Subcutaneous adipose tissue (tissue), 4 donors: ENCODE measurements around the gene MARCHF6. TPM values are rescaled to one million over a fixed set of nuclear protein-coding genes. Genes with fewer than 3 reads are reported as not detected.

ENCODE experiments used
- total RNA-seq, 4 donors: library from RNA; depleted of rRNA; stranded (reverse); fragments of >200 nt; gene quantifications; one replicate each; pipeline ENCODE4 v1.1.0, GENCODE V29; 2016
- TF ChIP-seq, protein P1 (sequence below): fragments of 450-650 bp; IDR thresholded peaks from one replicate; pipeline ENCODE4 v1.5.1; 2016; ENCODE audit warnings: low read depth, mild to moderate bottlenecking, control low read depth, antibody characterized with exemption, moderate library complexity

Gene MARCHF6
- total RNA-seq, 4 donors from 2014 or later: 80.1 to 136 (median 108) TPM

DNA sequence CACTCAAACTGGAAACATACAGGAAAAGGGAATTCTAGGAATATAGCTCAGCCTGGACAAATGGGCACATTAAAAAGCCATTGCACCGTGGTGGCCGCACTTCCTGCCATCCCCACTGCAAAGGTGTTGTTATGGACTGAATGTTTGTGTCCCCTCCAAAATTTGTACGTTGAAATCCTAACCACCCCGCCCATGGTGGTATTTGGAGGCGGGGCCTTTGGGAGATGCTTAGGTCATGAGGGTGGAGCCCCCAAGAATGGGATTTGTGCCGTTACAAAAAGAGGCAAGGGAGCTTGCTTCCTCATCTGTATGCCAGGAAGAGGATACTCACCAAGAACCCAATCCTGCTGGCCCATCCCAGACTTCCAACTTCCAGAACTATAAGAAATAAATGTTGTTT, 44.7 kb upstream of the MARCHF6 start:
- TF ChIP-seq, protein P1, sequence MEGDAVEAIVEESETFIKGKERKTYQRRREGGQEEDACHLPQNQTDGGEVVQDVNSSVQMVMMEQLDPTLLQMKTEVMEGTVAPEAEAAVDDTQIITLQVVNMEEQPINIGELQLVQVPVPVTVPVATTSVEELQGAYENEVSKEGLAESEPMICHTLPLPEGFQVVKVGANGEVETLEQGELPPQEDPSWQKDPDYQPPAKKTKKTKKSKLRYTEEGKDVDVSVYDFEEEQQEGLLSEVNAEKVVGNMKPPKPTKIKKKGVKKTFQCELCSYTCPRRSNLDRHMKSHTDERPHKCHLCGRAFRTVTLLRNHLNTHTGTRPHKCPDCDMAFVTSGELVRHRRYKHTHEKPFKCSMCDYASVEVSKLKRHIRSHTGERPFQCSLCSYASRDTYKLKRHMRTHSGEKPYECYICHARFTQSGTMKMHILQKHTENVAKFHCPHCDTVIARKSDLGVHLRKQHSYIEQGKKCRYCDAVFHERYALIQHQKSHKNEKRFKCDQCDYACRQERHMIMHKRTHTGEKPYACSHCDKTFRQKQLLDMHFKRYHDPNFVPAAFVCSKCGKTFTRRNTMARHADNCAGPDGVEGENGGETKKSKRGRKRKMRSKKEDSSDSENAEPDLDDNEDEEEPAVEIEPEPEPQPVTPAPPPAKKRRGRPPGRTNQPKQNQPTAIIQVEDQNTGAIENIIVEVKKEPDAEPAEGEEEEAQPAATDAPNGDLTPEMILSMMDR: no peak

DNA sequence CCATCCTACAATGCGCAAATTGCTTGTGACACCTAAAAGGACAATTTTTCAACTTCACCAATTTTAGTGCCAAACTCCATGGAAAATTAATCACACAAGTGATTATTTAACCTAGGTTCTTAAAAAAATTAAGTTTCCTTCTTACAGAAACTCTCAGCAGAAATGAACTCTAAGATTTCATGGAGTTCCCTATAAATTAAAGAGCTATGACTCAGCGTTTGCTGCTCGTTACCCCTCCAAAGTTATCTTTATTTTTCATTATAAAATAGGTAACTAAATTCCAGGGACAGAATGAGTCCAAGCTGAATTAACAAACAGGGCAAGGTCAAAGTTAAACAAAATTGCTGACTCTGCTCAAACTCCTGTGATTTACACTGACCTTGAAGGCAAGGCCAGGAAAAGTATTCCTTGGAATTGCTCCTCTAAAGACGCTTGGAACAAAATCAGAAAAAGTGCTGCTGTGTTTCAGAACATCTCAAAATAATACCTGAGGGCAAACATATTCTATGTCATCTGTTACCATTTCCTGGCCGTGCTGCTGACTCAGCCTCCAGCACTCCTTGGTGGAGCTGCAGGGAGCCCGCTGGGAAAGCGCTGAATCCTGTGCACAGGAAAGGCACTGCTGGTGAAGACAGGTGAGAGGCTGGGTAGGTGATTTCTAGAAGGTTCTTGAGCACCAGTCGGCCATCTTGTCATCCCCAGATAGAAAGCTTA, 43.3 kb upstream of the MARCHF6 start:
- TF ChIP-seq, protein P1: no peak

DNA sequence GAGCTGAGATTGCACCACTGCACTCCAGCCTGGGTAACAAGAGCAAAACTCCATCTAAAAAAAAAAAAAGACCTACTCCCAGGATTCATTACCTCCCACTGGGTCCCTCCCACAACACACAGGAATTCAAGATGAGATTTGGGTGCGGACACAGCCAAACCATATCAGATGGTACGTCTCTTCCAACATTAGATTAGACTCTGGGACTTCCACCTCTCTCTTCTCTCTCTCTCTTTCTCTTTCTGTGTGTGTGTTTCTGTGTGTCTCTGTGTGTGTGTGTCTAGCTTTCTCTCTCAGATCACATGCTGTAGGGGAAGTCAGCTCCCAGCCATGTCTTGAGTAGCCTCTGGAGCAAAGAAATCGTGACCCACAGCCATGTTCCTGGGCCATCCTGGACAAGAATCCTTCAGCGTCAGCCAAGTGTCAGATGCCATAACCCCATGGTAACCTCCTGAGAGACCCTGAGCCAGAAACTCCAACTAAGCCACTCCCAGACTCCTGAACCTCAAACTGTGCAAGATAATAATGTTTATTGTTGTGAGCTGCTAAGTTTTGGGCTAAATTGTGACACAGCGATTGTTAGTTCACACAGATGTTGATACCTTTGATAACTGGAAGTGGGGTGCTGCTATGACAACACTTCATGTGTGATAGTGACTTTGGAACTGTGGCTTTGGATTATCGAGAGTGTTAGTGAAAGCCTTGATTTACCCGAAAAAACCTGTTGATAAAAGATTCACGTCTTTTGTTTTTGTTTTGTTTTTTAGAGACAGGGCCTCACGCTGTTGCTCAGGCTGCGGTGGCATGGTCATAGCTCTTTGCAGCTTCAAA, 41.7 kb upstream of the MARCHF6 start:
- TF ChIP-seq, protein P1: no peak

DNA sequence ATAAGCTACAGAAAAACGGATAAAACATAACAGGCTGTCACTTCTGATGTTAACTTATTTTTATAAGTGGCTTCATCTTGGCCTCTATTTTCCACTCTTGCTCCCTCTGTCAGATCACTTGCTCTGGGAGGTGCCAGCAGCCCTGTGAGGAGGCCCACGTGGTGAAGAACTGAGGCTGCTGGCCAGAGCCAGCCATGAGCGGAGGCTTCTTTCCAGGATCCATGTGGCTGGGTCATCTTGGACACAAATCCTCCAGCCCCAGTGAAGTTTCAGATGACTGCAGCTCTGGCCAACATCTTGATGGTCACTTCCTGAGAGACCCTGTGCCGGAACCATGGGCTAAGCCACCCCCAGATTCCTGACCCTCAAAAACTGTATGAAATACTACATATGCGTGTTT, 38.3 kb upstream of the MARCHF6 start:
- TF ChIP-seq, protein P1: no peak

DNA sequence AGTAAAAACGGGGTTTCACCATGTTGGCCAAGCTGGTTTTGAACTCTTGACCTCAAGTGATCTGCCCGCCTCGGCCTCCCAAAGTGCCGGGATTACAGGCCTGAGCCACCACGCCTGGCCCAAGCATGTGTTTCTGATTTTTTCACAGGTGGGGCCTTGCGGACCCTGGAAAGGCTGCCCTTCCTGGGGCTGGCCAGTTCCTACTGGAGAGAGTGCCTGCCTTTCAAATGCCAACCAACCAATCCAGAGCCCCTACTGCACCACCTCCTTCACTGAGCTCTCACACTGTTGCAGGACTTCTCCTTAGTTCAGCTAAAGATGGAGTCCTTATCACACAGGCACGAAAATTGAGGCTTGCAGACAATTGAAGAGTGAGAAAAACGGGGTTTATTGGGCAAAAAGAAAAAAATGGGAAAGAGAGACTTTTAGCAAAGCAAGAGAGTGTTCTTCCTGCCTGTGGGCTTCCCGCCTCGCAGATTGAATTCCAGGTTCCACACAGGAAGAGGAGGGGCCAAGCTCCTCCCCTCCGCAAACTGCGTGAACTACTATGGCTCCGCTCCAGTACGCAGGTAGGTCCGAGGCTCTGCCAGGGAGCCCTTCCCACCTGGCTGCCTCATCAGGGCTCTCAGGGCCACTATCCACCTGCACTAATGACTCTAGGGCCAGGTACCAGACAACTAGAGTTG, 37.5 kb upstream of the MARCHF6 start:
- TF ChIP-seq, protein P1: no peak

DNA sequence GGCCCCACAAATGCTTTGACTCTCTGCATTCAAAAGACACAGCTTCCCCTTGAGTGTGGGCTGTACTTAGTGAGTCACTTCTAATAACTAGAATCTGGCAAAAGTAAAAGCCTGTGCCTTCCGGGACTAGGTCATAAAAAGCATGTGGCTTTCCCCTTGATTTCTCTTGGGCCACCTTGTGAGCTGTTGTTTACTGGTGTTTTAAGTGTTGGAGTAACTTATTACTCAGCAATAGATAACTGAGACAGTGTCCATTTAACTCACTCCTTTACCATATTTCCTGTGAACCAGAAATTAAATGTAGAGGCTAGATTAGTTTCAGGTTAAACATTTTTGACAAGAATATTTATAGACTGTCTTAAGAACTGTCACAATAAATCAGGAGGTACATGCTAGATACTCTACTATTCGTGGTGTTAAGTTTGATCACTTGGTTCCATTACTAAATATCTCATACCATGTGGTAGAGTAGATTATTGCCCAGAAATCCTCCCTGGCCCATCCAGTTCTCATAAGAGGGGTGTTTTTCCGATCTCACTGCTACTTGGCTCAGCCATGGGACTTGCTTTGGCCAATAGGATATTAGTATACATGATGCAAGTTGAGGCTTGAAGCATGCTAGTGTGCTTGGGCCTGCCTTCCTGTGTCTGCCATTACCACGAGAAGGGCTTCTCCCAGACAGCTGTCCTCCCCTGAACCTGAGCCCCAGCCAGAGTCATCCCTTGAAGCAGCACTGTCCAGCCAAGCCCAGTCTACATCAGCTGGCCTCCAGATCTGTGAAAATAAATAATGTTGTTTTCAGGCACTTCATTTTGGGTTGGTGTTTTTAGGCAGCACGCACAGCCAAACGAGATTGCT, 35.4 kb upstream of the MARCHF6 start:
- TF ChIP-seq, protein P1: no peak
